SK-N-SH (cell line): Measurements from ENCODE around the gene LDLRAP1. TPM values are rescaled to one million over a fixed set of nuclear protein-coding genes. Genes with fewer than 3 reads are reported as not detected.

Experiments
- CTCF ChIA-PET: fragments of 300-600, 350-600 bp; formaldehyde crosslinking; extraction: SDS; loops from one replicate; lab custom pipeline; 2021; lab: Yijun Ruan, JAX
- POLR2A ChIA-PET: fragments of 350-600 bp; sonication (Branson Sonifier 250); formaldehyde crosslinking; extraction: SDS; loops from one replicate; lab custom pipeline; 2020; ENCODE audit warnings: antibody characterized with exemption, inconsistent platforms; lab: Yijun Ruan, JAX
- DNase-seq: peaks from one replicate; pipeline ENCODE4 v3.0.0; 2012
- H2AFZ ChIP-seq: fragments of 200-600 bp; sonication (generic); 2 replicates; pipeline ENCODE4 v1.8.1; 2016; ENCODE audit warnings: antibody characterized with exemption, mild to moderate bottlenecking, low read depth
- H3F3A ChIP-seq: fragments of 200-600 bp; sonication (generic); replicated peaks from 2 replicates; pipeline ENCODE3; 2016; ENCODE audit warnings: antibody characterized with exemption, mild to moderate bottlenecking; ENCODE audit not compliant: insufficient read depth
- H3K27ac ChIP-seq, 2 experiments: fragments of 200-500 bp in 1 of 2; fragments of 200-600 bp in 1 of 2; sonication (Bioruptor generic) in 1 of 2; sonication (generic), shearing (Covaris generic) in 1 of 2; 2 replicates each; pipeline versions ENCODE4 v1.5.1 to v1.6.1; 2014 to 2016; ENCODE audit warnings: low read depth in 2 of 2, inconsistent platforms in 1 of 2, low read length in 1 of 2, mild to moderate bottlenecking in 1 of 2, mixed read lengths in 1 of 2
- H3K27me3 ChIP-seq: fragments of 200-600 bp; sonication (generic), shearing (Covaris generic); 2 replicates; pipeline ENCODE4 v1.6.1; 2016; ENCODE audit warnings: mixed run types; ENCODE audit not compliant: insufficient read depth
- H3K36me3 ChIP-seq, 2 experiments: fragments of 200-500 bp in 1 of 2; fragments of 200-600 bp in 1 of 2; sonication (Bioruptor generic) in 1 of 2; sonication (generic) in 1 of 2; replicated peaks in 1 of 2; 2 replicates each; pipeline versions ENCODE3 to v1.5.1; 2014 to 2016; ENCODE audit warnings: low read length in 1 of 2, mild to moderate bottlenecking in 1 of 2; ENCODE audit not compliant: insufficient read depth in 2 of 2, control insufficient read depth in 1 of 2
- H3K4me1 ChIP-seq, 2 experiments: fragments of 200-500 bp in 1 of 2; fragments of 200-600 bp in 1 of 2; sonication (Bioruptor generic) in 1 of 2; sonication (generic), shearing (Covaris generic) in 1 of 2; 2 replicates each; pipeline versions ENCODE4 v1.5.1 to v1.6.1; 2014 to 2016; ENCODE audit warnings: low read depth in 1 of 2, low read length in 1 of 2, mixed run types in 1 of 2; ENCODE audit not compliant: insufficient read depth in 2 of 2, control insufficient read depth in 1 of 2
- H3K4me2 ChIP-seq: fragments of 200-600 bp; sonication (generic), shearing (Covaris generic); 2 replicates; pipeline ENCODE4 v1.6.1; 2017; ENCODE audit warnings: mixed run types
- H3K4me3 ChIP-seq, 2 experiments: fragments of 200-500 bp in 1 of 2; fragments of 200-600 bp in 1 of 2; sonication (Bioruptor generic) in 1 of 2; sonication (generic), shearing (Covaris generic) in 1 of 2; 2 replicates each; pipeline versions ENCODE4 v1.5.1 to v1.8.1; 2014 to 2016; ENCODE audit warnings: low read depth in 2 of 2, inconsistent platforms in 1 of 2, low read length in 1 of 2, mild to moderate bottlenecking in 1 of 2, mixed read lengths in 1 of 2, moderate library complexity in 1 of 2
- H3K79me2 ChIP-seq: fragments of 200-600 bp; sonication (generic); 2 replicates; pipeline ENCODE4 v1.8.1; 2017; ENCODE audit warnings: mild to moderate bottlenecking; ENCODE audit not compliant: insufficient read depth
- H3K9ac ChIP-seq: fragments of 200-600 bp; sonication (generic); 2 replicates; pipeline ENCODE4 v1.6.1; 2017; ENCODE audit warnings: mixed run types
- H3K9me2 ChIP-seq: fragments of 200-600 bp; sonication (generic); 2 replicates; pipeline ENCODE4 v1.6.1; 2017; ENCODE audit warnings: mixed run types
- H3K9me3 ChIP-seq: fragments of 200-600 bp; sonication (generic); 2 replicates; pipeline ENCODE4 v1.6.1; 2017; ENCODE audit warnings: mixed run types, mild to moderate bottlenecking, moderate library complexity
- H4K20me1 ChIP-seq: fragments of 200-600 bp; sonication (generic); 2 replicates; pipeline ENCODE4 v1.6.1; 2017; ENCODE audit warnings: mild to moderate bottlenecking, mixed run types; ENCODE audit not compliant: insufficient read depth
- CHD2 ChIP-seq: fragments of 150-350 bp; IDR thresholded peaks from 2 replicates; pipeline ENCODE4 v1.6.1; 2018; ENCODE audit warnings: low read length; ENCODE audit not compliant: partially characterized antibody
- EP300 ChIP-seq, 2 experiments: IDR thresholded peaks; 2 replicates each; pipeline versions ENCODE4 v1.4.0 to v1.6.1; 2012; ENCODE audit warnings: borderline replicate concordance in 1 of 2, low read depth in 1 of 2, low read length in 1 of 2
- EZH2phosphoT487 ChIP-seq: fragments of 200-600 bp; sonication (generic); IDR thresholded peaks from 2 replicates; pipeline ENCODE4 v1.6.1; 2017; ENCODE audit warnings: low read depth, mixed run types, mild to moderate bottlenecking, antibody characterized with exemption, moderate library complexity, borderline replicate concordance
- FOSL2 ChIP-seq: IDR thresholded peaks from 2 replicates; pipeline ENCODE4 v1.4.0; 2012; ENCODE audit warnings: low read depth, mild to moderate bottlenecking, moderate library complexity, borderline replicate concordance
- FOXJ3 ChIP-seq: sonication (generic); formaldehyde crosslinking; IDR thresholded peaks from 2 replicates; pipeline ENCODE4 v1.5.1; 2020; ENCODE audit warnings: mild to moderate bottlenecking, missing genetic modification reagents
- FOXM1 ChIP-seq: IDR thresholded peaks from 2 replicates; pipeline ENCODE4 v1.4.0; 2012; ENCODE audit warnings: low read depth, mild to moderate bottlenecking
- JUND ChIP-seq: IDR thresholded peaks from 2 replicates; pipeline ENCODE4 v1.4.0; 2012
- RAD21 ChIP-seq: IDR thresholded peaks from 2 replicates; pipeline ENCODE4 v1.6.1; 2012; ENCODE audit warnings: mild to moderate bottlenecking, low read length
- RCOR1 ChIP-seq: fragments of 150-350 bp; IDR thresholded peaks from 2 replicates; pipeline ENCODE4 v1.6.1; 2017; ENCODE audit warnings: antibody characterized with exemption, low read length
- RFX5 ChIP-seq: IDR thresholded peaks from 2 replicates; pipeline ENCODE4 v1.6.1; 2012; ENCODE audit warnings: mild to moderate bottlenecking, improper control_type of control experiment, low read length
- TAF1 ChIP-seq: IDR thresholded peaks from 2 replicates; pipeline ENCODE4 v1.6.1; 2012; ENCODE audit warnings: low read depth, mild to moderate bottlenecking, low read length, moderate library complexity, borderline replicate concordance
- WGBS: methylation state at CpG from one replicate; pipeline ENCODE4 v1.1.6; 2017; ENCODE audit warnings: low lambda C conversion rate; 5-methylcytosine and 5-hydroxymethylcytosine counted together
- polyA plus RNA-seq, 3 experiments: library from polyadenylated mRNA; depleted of rRNA; stranded (reverse); fragments of >200 nt; gene quantifications; 2 replicates each; pipeline ENCODE4 v1.2.3, GENCODE V29; 2012
- TF ChIP-seq, protein P1 (sequence below): fragments of 150-350 bp; IDR thresholded peaks from 2 replicates; pipeline ENCODE4 v1.6.1; 2017; ENCODE audit warnings: antibody characterized with exemption, low read length, low read depth, borderline replicate concordance
- TF ChIP-seq, protein P2 (sequence below): fragments of 150-350 bp; IDR thresholded peaks from 2 replicates; pipeline ENCODE4 v1.6.1; 2016; ENCODE audit warnings: mild to moderate bottlenecking, low read depth, low read length
- TF ChIP-seq, protein P3 (sequence below): fragments of 200-600 bp; sonication (generic); IDR thresholded peaks from 2 replicates; pipeline ENCODE4 v1.6.1; 2017; ENCODE audit warnings: antibody characterized with exemption, mild to moderate bottlenecking, moderate library complexity
- TF ChIP-seq, protein P4 (sequence below): IDR thresholded peaks from 2 replicates; pipeline ENCODE4 v1.4.0; 2012; ENCODE audit warnings: low read depth

The LDLRAP1 gene
- polyA plus RNA-seq, 1 of the 3 experiments (the other 2 are of a cell fraction), result 19.1 TPM

DNA sequence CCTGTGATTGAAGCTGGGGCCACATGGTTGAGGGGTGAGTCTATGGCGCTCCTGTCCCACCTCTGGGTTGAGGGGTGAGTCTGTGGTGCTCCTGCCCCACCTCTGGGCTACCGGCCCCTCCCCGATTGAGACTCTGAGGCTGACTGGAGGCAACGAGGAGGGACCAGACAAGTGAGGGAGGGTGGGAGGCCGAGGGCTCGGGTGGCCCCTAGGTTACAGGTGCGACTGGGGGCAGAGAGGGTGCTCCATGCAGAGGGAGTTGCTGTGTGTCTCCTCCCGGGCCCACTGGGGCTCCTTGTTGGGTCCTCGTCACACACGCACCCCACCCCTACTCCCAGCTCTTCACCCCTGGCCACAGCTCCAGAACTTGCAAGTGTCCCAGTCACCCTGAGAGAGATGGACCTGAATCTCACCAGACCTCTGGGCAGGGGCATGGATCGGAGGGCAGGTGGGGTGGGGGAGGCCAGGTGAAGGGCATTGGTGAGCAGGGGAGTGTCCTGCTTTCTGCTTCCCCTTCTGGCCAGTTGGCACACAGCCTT is 12.8 kb downstream of the LDLRAP1 start (continued):
- TF ChIP-seq, protein P1, sequence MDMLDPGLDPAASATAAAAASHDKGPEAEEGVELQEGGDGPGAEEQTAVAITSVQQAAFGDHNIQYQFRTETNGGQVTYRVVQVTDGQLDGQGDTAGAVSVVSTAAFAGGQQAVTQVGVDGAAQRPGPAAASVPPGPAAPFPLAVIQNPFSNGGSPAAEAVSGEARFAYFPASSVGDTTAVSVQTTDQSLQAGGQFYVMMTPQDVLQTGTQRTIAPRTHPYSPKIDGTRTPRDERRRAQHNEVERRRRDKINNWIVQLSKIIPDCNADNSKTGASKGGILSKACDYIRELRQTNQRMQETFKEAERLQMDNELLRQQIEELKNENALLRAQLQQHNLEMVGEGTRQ, result no peak
- no peak for TF ChIP-seq RCOR1
- TF ChIP-seq TAF1, result no peak

DNA sequence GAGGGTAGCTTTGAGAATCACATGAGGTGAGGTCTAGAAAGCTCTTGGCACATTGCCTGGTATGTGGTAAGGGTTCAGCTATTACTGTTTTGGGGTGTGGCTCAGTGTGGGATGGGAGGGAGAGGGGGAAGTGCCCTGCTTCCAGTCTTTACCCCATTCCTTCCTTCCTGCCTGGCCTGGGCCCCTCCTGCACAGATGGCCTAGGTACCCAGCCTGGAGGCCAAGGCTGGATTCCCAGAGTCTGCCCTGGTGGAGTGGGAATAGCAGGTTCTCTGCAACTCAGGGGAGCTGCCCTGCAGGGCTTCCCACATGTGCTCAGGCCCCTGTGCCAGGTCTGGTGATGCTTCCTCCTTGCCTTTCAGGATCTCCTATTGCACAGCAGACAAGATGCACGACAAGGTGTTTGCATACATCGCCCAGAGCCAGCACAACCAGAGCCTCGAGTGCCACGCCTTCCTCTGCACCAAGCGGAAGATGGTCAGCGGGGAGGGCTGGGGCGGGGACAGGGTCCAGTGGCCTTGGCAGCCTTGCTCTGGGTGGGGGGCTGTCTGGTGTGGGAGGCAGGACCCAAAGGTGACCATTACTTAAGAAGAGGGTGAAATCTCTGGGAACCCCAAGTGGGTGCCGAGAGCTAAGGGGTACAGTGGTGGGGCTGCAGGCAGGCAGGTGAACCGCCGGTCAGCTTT is 13.5 kb downstream of the LDLRAP1 start:
- peaks cover 14% of the 10 kb centered on the region; the same call in 1 of the 2 replicates for H4K20me1 ChIP-seq

More for the DNA sequence above, 13.5 kb downstream of the LDLRAP1 start:
- Histone ChIP-seq H3K79me2 (peaks cover 8% of the 10 kb centered on the region; the same call in 1 of the 2 replicates), H3K27me3 (no peaks in the 10 kb centered on the region), H3F3A (no peaks in the 10 kb centered on the region), H3K4me1 (peaks cover 0 to 15% of the 10 kb centered on the region in 2 experiments; a peak in 1 of 4 replicates), H3K9me2 (no peaks in the 10 kb centered on the region), H3K4me3 (no peak overlapping the region), H3K9ac (no peak overlapping the region), H3K9me3 (no peaks in the 10 kb centered on the region), H2AFZ (no peak overlapping the region), H3K27ac (no peak overlapping the region), H3K4me2 (no peak overlapping the region), H3K36me3 (peaks cover 0 to 9% of the 10 kb centered on the region in 2 experiments)
- ChIA-PET POLR2A (no interaction called here), CTCF (interaction anchor here (0.9 to 7.3 kb wide), 4 partner anchors 10 to 23 kb away, joined by 3 to 50 read pairs (median 4); partner anchors contain the start of gene LDLRAP1)
- 84% methylated on average over 5 of the region's 10 CpGs for WGBS
- TF ChIP-seq JUND (no peak), EP300 (IDR thresholded peaks at IDR 0.05; ENCODE audit: borderline replicate concordance in 1 of 2, low read depth in 1 of 2, low read length in 1 of 2) (no peak), RAD21 (no peak), TAF1 (no peak), FOXM1 (no peak), FOXJ3 (CRISPR knock-in tag) (no peak), RCOR1 (no peak), FOSL2 (no peak), RFX5 (no peak), CHD2 (no peak), EZH2phosphoT487 (no peak)
- TF ChIP-seq, protein P1, result no peak
- TF ChIP-seq, protein P2, sequence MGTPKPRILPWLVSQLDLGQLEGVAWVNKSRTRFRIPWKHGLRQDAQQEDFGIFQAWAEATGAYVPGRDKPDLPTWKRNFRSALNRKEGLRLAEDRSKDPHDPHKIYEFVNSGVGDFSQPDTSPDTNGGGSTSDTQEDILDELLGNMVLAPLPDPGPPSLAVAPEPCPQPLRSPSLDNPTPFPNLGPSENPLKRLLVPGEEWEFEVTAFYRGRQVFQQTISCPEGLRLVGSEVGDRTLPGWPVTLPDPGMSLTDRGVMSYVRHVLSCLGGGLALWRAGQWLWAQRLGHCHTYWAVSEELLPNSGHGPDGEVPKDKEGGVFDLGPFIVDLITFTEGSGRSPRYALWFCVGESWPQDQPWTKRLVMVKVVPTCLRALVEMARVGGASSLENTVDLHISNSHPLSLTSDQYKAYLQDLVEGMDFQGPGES, result no peak
- TF ChIP-seq, protein P3, sequence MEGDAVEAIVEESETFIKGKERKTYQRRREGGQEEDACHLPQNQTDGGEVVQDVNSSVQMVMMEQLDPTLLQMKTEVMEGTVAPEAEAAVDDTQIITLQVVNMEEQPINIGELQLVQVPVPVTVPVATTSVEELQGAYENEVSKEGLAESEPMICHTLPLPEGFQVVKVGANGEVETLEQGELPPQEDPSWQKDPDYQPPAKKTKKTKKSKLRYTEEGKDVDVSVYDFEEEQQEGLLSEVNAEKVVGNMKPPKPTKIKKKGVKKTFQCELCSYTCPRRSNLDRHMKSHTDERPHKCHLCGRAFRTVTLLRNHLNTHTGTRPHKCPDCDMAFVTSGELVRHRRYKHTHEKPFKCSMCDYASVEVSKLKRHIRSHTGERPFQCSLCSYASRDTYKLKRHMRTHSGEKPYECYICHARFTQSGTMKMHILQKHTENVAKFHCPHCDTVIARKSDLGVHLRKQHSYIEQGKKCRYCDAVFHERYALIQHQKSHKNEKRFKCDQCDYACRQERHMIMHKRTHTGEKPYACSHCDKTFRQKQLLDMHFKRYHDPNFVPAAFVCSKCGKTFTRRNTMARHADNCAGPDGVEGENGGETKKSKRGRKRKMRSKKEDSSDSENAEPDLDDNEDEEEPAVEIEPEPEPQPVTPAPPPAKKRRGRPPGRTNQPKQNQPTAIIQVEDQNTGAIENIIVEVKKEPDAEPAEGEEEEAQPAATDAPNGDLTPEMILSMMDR, result no peak
- TF ChIP-seq, protein P4, sequence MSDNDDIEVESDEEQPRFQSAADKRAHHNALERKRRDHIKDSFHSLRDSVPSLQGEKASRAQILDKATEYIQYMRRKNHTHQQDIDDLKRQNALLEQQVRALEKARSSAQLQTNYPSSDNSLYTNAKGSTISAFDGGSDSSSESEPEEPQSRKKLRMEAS, result no peak
- DNase-seq, result no peak
